Inferior parietal cortex (tissue), 1 donor: Measurements from ENCODE around the gene TMEFF1.
"Not testable (repeated sequence)": the region's sequence is repeated elsewhere in the genome, so short reads cannot be mapped to it uniquely, and the experiment has no call there.

Source experiments
- DNase-seq: peaks from one replicate; pipeline ENCODE4 v3.0.0-alpha.2; 2016; ENCODE audit errors: extremely low spot score

TMEFF1 gene

DNA sequence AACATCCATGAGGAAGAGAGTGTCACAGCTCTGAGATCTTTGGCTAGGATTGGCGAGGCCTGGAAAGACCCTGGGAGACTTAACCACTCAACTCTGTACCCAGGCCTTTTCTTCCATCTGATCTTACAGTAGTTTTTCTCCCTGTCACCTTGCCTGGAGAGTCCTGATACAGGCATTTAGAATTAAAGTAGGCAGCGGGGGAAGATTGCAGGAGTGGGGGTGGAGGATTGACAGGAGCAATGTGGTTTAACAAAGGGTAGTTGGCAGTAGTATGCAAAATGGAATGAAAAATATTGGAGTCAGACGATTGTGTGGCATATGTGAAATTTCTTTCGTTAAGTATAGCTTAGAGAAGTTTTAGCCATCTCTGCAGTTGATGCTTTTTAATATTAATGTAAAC is 16.9 kb downstream of the TMEFF1 start:
- no peak for DNase-seq

GRCh38 chr9:100492952-100493351 is 20.0 kb downstream of the TMEFF1 start:
- DNase-seq, result no peak

DNA sequence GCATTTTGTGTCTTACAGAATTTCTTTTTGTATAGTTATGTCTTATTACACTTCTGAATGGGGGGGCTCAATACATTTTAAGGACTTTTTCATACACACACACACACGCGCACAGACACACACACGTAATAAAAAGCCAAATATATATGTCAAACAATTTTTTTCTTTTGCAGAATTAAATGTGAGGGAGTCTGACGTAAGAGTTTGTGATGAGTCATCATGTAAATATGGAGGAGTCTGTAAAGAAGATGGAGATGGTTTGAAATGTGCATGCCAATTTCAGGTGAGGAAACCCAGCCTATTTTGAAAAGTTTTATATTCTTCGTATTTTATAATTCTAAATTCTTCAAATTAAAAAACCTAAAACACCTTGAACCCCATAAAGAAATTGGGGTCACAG is 25.6 kb downstream of the TMEFF1 start:
- no peak for DNase-seq

- DNase-seq, result no peak
Measured at GRCh38 chr9:100499460-100499859, 26.5 kb downstream of the TMEFF1 start.

DNA sequence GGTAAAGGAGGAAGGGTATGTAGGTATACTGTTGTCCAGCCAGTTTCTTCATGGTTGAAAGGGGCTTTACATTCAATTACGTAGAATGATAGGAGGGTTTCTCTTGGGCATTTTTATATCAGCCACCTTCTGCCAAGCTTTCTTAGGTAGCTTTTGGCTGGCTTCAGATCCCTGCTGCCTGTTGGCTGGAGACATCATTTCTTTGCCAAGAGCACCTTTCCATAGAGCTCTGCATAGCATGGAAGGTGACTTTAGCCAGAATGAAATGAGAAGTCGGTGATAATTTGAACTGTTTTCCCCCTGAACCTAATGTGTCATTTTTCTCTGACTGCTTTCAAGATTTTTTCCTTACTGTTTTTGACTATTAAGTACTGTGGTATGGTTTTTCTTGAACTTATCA is 26.9 kb downstream of the TMEFF1 start:
- no peak for DNase-seq

DNA sequence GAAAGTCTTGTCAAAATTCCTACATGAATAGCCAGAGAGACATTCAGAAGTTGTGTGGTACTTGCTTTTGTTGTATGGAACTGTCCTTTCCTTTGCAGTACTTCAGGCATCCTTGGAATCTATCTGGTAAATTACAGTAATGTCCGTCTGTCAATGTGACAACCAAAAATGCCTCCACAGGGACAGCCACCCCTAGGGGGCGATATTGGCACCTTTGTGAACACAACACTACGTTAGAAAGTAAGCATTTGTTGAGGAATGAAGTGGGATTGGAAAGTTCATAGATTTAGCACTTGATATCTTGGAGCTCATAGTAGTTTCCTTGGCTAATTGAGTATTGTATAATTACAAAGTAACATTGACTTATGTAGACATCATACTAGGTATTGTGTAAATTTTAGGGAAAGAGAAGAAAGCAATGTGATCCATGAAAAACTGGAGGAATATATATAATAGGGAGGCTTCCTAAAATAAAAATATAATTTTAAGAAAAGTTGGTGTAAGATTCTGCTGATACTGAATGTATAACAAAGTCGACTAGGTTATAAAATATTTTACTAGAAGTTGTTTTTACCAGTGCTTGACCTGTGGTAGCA is 32.7 kb downstream of the TMEFF1 start:
- DNase-seq, result peak; percentile 67

DNA sequence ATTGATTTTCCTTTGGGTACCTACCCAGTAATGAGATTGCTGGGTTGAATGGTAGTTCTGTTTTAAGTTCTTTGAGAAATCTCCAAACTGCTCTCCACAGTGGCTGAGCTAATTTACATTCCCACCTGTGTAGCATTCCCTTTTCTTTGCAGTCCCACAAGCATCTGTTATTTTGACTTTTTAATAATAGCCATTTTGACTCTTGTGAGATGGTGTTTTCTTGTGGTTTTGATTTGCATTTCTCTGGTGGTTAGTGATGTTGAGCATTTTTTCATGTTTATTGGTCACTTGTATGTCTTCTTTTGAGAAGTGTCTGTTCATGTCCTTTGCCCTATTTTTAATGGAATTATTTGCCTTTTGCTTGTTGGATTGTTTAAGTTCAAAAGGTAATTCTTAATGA is 34.4 kb downstream of the TMEFF1 start:
- DNase-seq, result not testable (repeated sequence)

GRCh38 chr9:100511205-100511604 is 38.3 kb downstream of the TMEFF1 start:
- DNase-seq, result no peak

- no peak for DNase-seq
Measured at GRCh38 chr9:100515578-100516494, 42.9 kb downstream of the TMEFF1 start.

DNA sequence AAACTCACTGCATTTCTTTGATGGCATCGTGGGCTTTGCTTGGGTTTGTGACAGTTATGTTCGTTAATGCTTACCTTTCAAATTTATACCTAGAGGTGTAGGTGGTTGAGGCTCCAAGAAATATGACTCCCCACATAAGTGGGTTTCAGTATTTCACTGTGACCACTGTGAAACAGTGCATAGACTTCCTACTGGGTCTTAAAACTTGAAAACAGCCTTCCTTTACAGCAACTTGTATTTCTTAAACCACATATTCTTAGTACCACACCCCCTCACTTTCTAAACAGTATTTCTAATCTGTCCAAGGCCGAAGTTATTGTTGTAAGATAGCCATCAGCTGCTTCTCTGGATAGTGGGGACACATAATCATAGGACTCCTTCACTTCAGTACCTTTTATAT is 48.3 kb downstream of the TMEFF1 start:
- no peak for DNase-seq

DNA sequence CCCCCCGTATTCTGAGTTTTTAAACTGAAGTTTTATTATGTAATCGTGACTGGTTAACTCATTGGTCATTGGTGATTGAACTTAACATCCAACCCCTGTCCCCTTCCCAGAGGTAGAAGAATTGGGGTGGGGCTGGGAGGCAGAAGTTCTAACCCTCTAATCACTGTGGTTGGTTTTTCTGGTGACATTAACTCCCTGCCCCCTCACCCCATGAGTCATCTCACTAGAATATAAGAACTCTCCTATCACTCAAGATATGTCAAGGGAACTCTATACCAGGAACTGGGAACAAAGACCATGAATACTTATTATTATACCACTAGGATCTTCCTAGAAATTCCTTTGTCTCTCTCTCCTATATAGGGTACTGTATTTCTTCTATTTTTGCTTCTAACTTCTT is 52.6 kb downstream of the TMEFF1 start:
- DNase-seq, result no peak

DNA sequence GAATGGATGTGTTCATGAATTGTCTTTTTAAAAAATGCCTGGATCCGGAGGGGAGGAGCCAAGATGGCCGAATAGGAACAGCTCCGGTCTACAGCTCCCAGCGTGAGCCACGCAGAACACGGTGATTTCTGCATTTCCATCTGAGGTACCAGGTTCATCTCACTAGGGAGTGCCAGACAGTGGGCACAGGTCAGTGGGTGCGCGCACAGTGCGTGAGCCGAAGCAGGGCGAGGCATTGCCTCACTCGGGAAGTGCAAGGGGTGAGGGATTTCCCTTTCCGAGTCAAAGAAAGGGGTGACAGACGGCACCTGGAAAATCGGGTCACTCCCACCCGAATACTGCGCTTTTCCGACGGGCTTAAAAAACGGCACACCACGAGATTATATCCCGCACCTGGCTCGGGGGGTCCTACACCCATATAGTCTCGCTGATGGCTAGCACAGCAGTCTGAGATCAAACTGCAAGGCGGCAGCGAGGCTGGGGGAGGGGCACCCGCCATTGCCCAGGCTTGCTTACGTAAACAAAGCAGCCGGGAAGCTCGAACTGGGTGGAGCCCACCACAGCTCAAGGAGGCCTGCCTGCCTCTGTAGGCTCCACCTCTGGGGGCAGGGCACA is 54.3 kb downstream of the TMEFF1 start:
- DNase-seq, result not testable (repeated sequence)

DNA sequence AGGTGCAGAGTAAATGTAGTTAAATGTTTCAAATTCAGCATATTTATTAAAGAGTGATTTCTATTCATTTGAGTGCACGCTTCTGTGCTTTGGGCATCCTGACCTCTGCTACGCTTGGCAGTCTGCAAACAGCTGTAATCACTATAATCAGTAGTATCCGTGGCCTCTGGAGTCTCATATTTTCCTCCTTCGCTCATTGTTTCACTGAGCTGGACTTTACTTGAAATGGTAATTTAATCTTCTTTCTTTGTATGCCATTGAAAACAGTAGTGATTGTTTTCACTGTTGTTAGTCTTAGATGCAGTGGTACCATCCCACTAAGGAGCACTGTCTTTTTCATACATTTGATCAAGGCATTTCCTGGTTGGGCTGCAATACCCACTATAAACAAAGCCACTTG is 61.5 kb downstream of the TMEFF1 start:
- no peak for DNase-seq

DNA sequence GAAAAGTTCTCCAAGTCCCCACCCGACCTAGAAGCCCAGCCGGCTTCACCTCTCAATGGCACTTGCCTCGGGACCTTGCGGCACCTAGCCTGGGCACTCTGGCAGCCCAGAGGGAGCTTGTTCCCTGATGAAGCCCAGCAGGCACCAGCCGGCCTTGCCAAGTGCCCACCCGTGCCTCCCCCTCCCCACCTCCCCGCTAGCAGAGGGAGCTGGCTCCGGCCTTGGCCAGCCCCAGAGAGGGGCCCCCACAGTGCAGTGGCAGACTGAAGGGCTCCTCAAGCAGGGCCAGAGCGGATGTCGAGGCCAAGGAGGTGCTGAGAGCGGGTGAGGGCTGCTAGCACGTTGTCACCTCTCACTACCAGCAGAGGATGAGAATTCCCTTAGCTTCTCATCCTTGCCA is 67.4 kb downstream of the TMEFF1 start:
- no peak for DNase-seq

GRCh38 chr9:100549048-100549447 is 76.1 kb downstream of the TMEFF1 start:
- no peak for DNase-seq

DNA sequence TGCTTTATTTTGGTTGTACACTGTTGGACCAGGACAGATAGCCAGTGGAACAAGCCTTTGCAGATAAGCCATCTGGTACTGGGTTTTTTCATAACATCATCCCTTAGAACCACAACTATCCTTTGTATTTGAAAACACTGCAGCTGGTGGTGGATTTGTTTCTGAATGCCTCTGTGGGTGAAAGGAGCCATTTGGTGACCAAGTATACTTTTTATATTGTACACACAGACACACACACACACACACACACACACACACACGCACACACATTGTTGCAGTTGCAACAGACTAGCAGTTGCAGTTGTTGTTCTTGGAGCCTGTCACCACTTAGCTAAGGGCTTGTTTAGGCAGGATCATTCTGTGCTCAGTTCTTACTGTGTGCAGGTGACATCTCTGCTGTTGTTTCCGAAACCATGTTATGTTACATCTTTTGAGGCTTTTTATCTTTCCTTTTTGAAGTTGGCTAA is 82.0 kb downstream of the TMEFF1 start:
- peak; percentile 64 for DNase-seq

DNA sequence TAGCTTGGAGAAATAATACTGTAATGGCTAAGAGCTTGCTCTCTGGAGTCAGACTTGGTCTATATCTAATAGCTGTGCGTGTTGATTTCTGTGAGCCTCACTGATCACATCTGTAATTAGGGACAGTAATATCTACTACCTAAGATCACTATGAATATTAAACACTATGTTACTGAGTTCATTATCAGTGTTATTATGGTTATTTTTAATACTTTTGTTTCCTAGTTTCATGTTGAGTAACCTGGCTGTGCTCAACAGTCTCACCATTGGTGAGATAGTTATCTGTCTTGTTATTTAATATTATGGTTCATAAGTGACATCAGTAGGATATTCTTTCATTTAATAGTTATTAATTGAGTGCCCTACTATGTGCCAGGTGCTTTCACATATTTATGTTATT is 82.5 kb downstream of the TMEFF1 start:
- DNase-seq, result no peak

DNA sequence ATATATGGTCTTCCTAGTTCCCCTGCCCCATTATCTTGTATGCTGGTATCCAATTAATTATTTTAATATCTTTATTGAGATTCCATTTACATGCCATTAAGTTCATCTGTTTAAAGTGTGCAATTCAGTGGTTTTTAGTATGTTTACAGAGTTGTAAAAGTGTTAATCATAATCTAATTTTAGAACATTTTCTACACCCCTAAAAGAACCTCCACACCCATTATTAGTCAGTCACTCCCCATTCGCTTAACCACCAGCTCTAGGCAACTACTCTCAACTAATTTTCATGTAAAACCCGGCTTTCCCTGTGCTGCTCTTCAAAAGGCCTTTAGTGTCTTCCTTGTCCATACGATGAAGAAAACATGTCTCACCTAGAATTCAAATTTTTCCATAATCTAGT is 84.1 kb downstream of the TMEFF1 start:
- no peak for DNase-seq

DNA sequence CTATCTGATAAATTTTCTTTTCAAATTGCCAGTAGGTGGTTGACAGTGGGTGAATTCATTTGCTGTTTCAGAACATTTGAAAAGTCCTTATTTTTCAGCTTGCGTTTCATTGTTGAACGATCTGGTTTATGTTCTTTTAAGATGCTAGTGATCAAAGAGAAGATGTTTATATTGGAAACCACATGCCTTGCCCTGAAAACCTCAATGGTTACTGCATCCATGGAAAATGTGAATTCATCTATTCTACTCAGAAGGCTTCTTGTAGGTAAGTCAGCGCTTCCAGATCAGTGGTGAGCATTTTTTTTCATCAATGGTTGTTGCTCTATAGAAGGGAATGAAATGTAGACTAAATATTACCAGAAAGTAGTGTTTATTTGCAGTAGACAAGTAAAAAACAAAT is 88.3 kb downstream of the TMEFF1 start:
- DNase-seq, result no peak

DNA sequence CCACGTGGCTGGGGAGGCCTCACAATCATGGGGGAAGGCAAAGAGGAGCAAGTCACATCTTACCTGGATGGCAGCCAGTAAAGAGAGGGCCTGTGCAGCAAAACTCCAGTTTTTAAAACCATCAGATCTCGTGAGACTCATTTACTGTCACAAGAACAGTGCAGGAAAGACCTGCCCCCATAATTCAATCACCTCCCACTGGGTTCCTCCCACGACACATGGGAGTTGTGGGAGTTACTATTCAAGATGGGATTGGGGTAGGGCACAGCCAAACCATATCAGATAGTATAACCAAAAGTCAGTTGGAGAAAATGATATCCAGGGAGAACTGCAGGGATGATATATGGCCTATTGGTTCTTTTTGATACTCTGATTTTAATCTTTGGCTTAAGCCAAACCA is 94.9 kb downstream of the TMEFF1 start:
- no peak for DNase-seq

GRCh38 chr9:100573655-100574260 is 100.8 kb downstream of the TMEFF1 start:
- no peak for DNase-seq

- no peak for DNase-seq
Measured at GRCh38 chr9:100575006-100575405, 102.1 kb downstream of the TMEFF1 start.
